GM15510 (cell line): Measurements from ENCODE around the gene NFATC1.

Experiments
- POLR2A ChIP-seq: IDR thresholded peaks from 3 replicates; pipeline ENCODE4 v1.6.1; 2011; ENCODE audit warnings: borderline replicate concordance; ENCODE audit not compliant: insufficient read length; ENCODE audit errors: extremely low read depth

The NFATC1 gene

GRCh38 chr18:79426376-79427300, 30.9 kb downstream of the NFATC1 start:
- no peak for TF ChIP-seq POLR2A

DNA sequence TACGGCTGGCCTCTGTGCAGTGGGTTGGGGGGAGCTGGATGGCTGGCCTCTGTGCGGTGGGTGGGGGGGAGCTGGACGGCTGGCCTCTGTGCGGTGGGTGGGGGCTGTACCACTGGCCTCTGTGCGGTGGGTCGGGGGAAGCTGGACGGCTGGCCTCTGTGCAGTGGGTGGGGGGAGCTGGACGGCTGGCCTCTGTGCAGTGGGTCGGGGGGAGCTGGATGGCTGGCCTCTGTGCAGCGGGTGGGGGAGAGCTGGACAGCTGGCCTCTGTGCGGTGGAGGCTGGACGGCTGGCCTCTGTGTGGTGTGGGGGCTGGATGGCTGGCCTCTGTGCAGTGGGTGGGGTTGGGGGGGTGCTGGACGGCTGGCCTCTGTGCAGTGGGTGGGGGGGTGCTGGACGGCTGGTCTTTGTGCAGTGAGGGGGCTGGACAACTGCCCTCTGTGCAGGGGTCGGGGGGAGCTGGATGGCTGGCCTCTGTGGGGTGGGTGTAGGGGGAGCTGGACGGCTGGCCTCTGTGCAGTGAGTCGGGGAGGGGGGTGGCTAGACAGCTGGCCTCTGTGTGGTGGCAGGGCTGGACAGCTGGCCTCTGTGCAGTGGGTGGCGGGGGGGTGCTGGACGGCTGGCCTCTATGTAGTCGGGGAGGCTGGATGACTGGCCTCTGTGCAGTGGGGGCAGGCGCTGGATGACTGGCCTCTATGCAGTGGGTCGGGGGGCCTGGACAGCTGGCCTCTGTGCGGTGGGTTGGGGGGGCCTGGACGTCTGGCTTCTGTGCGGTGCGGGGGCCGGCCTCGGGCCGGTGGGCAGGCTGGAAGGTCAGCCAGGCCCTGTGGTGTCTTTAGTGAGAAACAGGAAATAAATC, 31.9 kb downstream of the NFATC1 start:
- TF ChIP-seq POLR2A, result no peak

DNA sequence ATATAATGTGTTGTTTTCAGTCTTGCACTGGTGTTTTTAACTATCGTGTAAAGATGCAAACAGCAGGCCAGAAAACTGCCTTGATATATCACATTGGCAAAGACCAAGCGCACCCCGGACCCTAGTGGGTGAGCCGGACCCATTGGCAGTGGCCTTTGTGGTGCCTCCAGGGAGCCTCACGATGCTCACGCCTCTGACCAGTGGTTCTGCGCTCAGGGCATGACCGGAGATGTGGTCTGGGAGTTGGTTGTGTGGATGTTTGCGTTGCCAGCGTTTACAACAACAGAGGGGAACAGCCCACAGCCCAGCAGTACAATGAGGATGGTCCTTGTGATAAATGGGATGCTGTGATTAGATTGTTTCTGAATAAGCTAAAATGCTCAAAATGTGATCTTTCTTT, 32.6 kb downstream of the NFATC1 start:
- TF ChIP-seq POLR2A, result no peak

- no peak for TF ChIP-seq POLR2A
These were observed 33.7 kb downstream of the NFATC1 start for GRCh38 chr18:79429381-79429780.

GRCh38 chr18:79429785-79430281, 34.1 kb downstream of the NFATC1 start:
- TF ChIP-seq POLR2A, result no peak

- TF ChIP-seq POLR2A, result no peak
These were observed 36.8 kb downstream of the NFATC1 start for GRCh38 chr18:79432376-79433120.

- no peak for TF ChIP-seq POLR2A
These were observed 37.7 kb downstream of the NFATC1 start for GRCh38 chr18:79433431-79433830.

DNA sequence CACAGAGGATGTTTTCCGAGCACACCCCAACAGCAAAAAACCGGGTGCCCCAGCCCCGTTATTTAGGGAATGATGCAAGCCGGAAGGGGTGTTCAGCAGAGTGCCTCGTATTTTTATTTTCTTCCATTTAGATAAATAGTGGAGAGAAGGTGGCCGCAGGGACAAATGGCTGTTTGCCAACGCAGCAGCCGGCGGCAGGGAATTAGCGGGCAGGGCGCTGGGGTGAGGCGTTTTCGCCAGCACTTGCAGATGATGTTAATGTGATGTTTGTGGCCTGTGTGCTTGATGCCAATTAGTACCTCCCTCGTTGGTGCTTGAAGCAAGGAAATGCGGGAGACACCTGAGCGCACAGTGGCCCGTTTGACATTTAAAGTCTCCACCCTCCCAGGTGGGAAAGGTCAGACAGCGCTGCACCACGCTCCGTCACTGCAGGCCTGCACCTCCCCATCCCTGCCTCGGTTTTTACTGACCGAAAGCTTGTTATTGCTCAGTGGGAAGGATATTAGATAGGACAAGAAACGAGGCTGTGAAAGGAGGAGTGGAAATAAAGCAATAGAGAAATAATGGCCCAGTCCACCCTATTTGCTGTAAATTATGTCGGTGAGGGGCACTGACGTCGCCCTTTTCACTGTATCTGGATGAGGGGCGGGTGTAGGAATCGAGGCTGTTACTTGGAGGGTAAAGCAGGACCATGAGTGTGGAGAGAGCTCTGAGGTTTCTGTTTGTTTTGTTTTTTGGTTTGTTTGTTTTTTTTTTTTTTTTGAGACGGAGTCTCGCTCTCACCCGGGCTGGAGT, 39.1 kb downstream of the NFATC1 start:
- TF ChIP-seq POLR2A, result no peak

DNA sequence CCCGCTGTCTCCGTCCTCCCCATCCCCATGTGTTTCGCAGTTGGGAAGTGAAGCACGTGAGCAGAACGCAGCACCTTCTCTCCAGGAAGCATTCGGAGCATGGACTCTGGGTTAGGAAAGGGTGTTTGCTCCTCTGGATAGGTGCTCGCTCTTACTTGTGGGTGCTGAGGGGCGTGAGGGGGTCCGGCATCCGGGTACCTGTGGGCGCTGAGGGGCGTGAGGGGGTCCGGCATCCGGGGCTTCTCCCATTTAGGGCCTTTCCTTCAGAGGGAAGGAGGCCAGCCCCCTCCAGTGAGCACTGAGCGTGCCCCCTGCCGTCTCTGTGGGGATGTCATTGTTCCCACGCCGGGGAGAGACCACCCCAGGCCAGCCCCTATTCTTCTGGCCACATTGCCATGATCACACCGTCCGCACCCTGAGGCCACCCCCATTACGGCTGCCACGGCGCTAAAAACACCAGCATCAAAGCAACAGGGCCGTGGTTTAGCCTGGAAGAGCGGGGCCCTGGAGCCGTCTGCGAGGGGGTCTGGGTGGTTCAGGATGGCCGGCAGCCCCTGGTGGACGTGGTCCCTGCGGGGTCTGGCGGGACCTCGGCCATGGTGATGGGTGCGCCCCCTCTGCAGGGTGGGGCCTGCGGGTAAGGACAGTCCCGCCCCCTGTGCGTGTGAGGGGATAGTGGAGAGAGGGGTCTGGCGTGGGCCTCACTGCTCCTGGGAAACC, 41.0 kb downstream of the NFATC1 start:
- TF ChIP-seq POLR2A, result no peak

- no peak for TF ChIP-seq POLR2A
These were observed 42.6 kb downstream of the NFATC1 start for GRCh38 chr18:79438089-79438897.

DNA sequence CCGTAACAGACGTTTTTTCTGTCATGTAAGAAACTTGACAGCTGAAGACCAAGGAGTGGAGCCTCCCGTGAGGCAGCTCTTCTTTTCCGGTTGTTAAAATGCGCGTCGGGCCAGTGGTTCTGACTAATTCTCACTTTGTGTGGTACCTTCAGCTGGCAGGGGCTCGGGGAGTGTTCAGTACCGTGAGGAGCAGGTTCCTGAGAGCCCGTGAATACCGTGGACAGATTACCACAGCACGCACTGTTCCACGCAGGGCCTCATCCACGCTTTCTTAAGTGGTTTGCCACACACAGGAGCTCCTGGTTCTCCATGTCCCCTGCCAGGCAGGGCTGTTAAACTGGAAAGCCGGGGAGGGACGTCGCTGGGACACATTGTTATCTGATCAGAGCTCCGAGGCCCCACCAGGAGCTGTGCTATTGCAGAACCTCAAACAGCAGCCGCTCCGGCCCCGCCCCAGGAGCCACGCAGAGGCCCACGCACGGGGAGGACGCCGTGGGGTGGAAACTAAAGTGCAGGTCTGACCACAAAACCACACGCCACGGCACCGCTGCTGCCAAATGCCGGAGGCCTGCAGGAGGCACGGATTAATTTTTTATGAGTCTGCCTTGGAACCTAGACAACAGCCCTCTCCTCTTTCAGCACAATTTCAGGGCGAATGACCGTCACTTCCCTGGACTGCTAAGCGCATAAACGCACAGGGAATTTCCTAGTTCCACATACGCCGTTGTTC, 43.3 kb downstream of the NFATC1 start:
- no peak for TF ChIP-seq POLR2A

GRCh38 chr18:79439628-79440023, 43.9 kb downstream of the NFATC1 start:
- no peak for TF ChIP-seq POLR2A
